T-helper 2 cell treated with Interferon-gamma antibody and Interleukin-4, amounts not matched to agents 5 μg/mL and 100 μg/mL, for 36 hours (primary cell): ENCODE data around the gene SHC3.

Experiments used
- DNase-seq: peaks from one replicate; pipeline ENCODE4 v3.0.0; 2021; ENCODE audit warnings: low spot score
- H3K27ac Mint-ChIP-seq: one replicate; pipeline ENCODE4 v1.8.0; 2021; ENCODE audit warnings: mild to moderate bottlenecking, mixed read lengths
- H3K27me3 Mint-ChIP-seq: one replicate; pipeline ENCODE4 v1.8.0; 2021; ENCODE audit warnings: low read depth, mixed read lengths
- H3K36me3 Mint-ChIP-seq: one replicate; pipeline ENCODE4 v1.8.0; 2021; ENCODE audit warnings: low read depth, mixed read lengths
- H3K4me1 Mint-ChIP-seq: one replicate; pipeline ENCODE4 v1.8.0; 2021; ENCODE audit warnings: low read depth, mixed read lengths
- H3K4me3 Mint-ChIP-seq: one replicate; pipeline ENCODE4 v1.8.0; 2022; ENCODE audit warnings: mild to moderate bottlenecking, moderate library complexity, mixed read lengths
- H3K9me3 Mint-ChIP-seq: one replicate; pipeline ENCODE4 v1.8.0; 2021; ENCODE audit warnings: mixed read lengths

Gene SHC3

GRCh38 chr9:88959727-88960469 lies 218.7 kb downstream of the SHC3 start:
- Mint-ChIP-seq H3K27me3 (peaks cover 44% of the 10 kb centered on the region), H3K9me3 (no peaks in the 10 kb centered on the region), H3K4me1 (no peaks in the 10 kb centered on the region), H3K27ac (no peak overlapping the region), H3K4me3 (no peak overlapping the region), H3K36me3 (no peaks in the 10 kb centered on the region)
- no peak for DNase-seq

- H3K27ac Mint-ChIP-seq = no peak overlapping the region
- peaks cover 15% of the 10 kb centered on the region for H3K4me1 Mint-ChIP-seq
- no peak for DNase-seq
- no peaks in the 10 kb centered on the region for H3K9me3 Mint-ChIP-seq
- peaks cover 32% of the 10 kb centered on the region for H3K27me3 Mint-ChIP-seq
- no peaks in the 10 kb centered on the region for H3K36me3 Mint-ChIP-seq
- no peak overlapping the region for H3K4me3 Mint-ChIP-seq
These were observed 221.1 kb downstream of the SHC3 start for GRCh38 chr9:88957526-88957925.
